ENCODE measurements around the gene FCGR2B. TPM values are rescaled to one million over a fixed set of nuclear protein-coding genes. Genes with fewer than 3 reads are reported as not detected.

FCGR2B gene
- total RNA-seq, 1 experiment from 2014 or later: not detected

GRCh38 chr1:161705537-161705936 is 42.6 kb downstream of the FCGR2B start:
- H2BK12ac ChIP-seq (ENCODE audit: insufficient read length, low read depth, low read length): no peak overlapping the region
- H4K5ac ChIP-seq (ENCODE audit: insufficient read length, low read depth, low read length): no peak overlapping the region
- no peaks in the 10 kb centered on the region for H3K9me3 ChIP-seq (ENCODE audit: control insufficient read depth, low read depth, low read length)
- H3K79me2 ChIP-seq (ENCODE audit: insufficient read depth, low read length): no peaks in the 10 kb centered on the region
- TF ChIP-seq CTCF (conservative IDR thresholded peaks at IDR 0.05): no peak
- no peak overlapping the region for H3K23ac ChIP-seq (ENCODE audit: insufficient read length, low read depth, low read length)
- DNase-seq: no peak
- no peak overlapping the region for H2AK5ac ChIP-seq (ENCODE audit: insufficient read length, low read length)
- no peak overlapping the region for H3K56ac ChIP-seq (ENCODE audit: insufficient read length, low read depth, low read length)
- no peaks in the 10 kb centered on the region for H4K20me1 ChIP-seq (ENCODE audit: control insufficient read depth, insufficient read depth, insufficient read length)
- no CpG with 5 or more reads among the region's 4 CpGs for WGBS (ENCODE audit: extremely low coverage, insufficient read length, low lambda C conversion rate)
- no peak overlapping the region for H2BK120ac ChIP-seq (ENCODE audit: low read depth, low read length, poor library complexity, severe bottlenecking)
- H3K27ac ChIP-seq (ENCODE audit: insufficient read length, low read depth, low read length): no peak overlapping the region
- no peak overlapping the region for H4K91ac ChIP-seq (ENCODE audit: insufficient read length, low read depth, low read length)
- H3K9ac ChIP-seq (ENCODE audit: extremely low read depth, insufficient read length, low read length): no peak overlapping the region
- no peak overlapping the region for H2AFZ ChIP-seq (ENCODE audit: low read length)
- H3K27ac Mint-ChIP-seq: no peak overlapping the region
- H4K8ac ChIP-seq (replicated peaks; ENCODE audit: insufficient read length, low read depth, low read length): no peak overlapping the region
- H3K14ac ChIP-seq (ENCODE audit: insufficient read depth, low read length): no peak overlapping the region
- no peak overlapping the region for H3K4me2 ChIP-seq (ENCODE audit: insufficient read depth, insufficient read length, low read length)
- H3K27me3 ChIP-seq (ENCODE audit: insufficient read depth, low read length): no peaks in the 10 kb centered on the region
- H3K23me2 ChIP-seq (ENCODE audit: insufficient read length, low read depth, low read length, poor library complexity, severe bottlenecking): no peaks in the 10 kb centered on the region
- no peak overlapping the region for H2BK15ac ChIP-seq (ENCODE audit: low read depth, low read length)
- no peak overlapping the region for H3T11ph ChIP-seq (ENCODE audit: low read length)
- H3K4me1 Mint-ChIP-seq: peaks cover 12 to 18% of the 10 kb centered on the region in 2 experiments
- H3K79me1 ChIP-seq (ENCODE audit: insufficient read depth, low read depth, low read length, poor library complexity, severe bottlenecking): no peaks in the 10 kb centered on the region
- H2BK20ac ChIP-seq (ENCODE audit: low read depth, low read length, poor library complexity, severe bottlenecking): no peak overlapping the region
- H3K18ac ChIP-seq (ENCODE audit: insufficient read length, low read depth, low read length): no peak overlapping the region
- no peak overlapping the region for H2BK5ac ChIP-seq (ENCODE audit: insufficient read length, low read length)
- no peaks in the 10 kb centered on the region for H3K9me3 Mint-ChIP-seq
- no peaks in the 10 kb centered on the region for H3K4me1 ChIP-seq (ENCODE audit: insufficient read depth, low read length)
- no peak overlapping the region for H3K4ac ChIP-seq (ENCODE audit: low read depth, low read length)
- peaks cover 2% of the 10 kb centered on the region for H3K27me3 Mint-ChIP-seq (ENCODE audit: low read depth)
- H3K4me3 Mint-ChIP-seq: no peak overlapping the region
- H3K36me3 Mint-ChIP-seq (ENCODE audit: insufficient read depth in 1 of 3, low read depth in 3 of 3): no peaks in the 10 kb centered on the region

Measured in H9 (cell line).